Activated effector memory CD4-positive, alpha-beta T cell treated with Interleukin-2 at 50 U/mL for 16 hours (primary cell): Measurements from ENCODE around the gene CDK11B.
A peak's percentile ranks its signal among the peaks of the same experiment; 100 is the strongest.
"Not testable (repeated sequence)": the region's sequence is repeated elsewhere in the genome, so short reads cannot be mapped to it uniquely, and the experiment has no call there.

Experiments
- DNase-seq: peaks from one replicate; pipeline ENCODE4 v3.0.0-alpha.2; 2020

CDK11B gene

GRCh38 chr1:1680912-1681273 is 22.1 kb upstream of the CDK11B start:
- DNase-seq, result no peak

DNA sequence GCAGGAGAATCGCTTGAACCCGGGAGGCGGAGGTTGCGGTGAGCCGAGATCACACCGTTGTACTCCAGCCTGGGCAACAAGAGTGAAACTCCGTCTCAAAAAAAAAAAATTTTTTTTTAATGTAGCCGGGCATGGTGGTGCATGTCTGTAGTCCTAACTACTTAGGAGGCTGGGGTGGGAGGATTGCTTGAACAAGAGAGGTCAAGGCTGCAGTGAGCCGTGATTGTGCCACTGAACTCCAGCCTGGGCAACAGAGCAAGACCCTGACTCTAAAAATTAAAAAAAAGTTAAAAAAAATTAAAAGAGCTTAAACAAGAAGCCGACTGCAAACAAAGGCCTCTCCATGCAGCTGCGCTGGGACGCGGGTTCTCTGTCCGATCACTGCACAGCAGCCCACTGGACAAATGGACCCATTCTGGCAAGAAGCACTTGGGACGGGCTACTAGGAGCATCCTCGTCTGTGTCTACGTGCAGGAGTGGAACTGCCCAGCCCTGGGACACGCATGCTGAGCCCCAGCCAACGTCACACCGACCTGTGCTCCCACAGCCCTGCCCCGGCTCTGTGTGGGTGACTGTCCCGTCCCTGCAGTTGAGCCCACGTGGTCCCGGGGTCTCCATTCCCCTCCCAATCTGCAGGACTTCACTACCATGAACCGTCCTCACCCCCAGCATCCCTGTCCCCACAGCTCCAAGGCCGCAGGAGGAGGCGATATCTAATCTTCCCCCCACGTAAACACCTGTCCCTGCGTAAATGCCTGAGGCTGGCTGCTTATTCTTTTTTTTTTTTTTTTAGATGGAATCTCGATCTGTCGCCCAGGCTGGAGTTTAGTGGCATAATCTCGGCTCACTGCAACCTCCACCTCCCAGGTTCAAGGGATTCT is 21.5 kb upstream of the CDK11B start:
- no peak for DNase-seq

DNA sequence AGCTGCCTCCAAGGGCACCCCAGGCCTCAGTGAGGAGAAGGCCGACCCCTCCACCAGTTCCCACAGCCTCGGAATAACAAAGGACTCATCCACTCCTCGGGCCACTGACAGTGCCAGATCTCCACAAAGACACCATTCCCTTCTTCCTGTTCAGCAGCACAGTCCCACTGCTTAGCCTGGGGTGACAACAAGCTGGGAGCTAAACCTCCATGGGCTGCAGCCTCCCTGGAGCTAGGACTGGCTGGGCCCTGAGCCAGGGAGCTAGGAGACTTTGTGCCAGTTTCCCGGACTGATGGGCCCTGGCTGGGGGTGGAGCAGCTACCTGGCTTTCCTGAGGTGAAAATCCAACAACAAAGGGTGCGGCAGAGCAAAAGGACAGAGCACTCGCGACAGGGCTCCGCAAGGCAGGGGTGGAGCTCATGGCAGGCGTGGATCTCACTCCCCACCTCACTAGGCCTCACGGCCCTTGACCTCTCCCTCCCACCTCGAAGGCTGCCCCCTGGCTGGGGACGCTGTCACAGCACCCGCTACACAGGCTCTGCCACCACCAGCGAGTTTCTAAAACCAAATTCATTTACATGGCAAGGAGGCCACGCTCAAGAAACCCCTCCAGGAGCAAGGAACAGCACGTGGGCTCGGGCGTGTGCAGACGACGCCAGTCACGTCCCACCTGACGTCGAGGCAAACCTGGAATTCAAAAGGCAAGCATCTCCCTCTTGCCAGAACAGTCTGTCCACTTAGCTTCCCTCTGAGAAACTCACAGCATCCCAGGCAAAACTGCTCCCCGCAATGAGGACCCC is 20.0 kb upstream of the CDK11B start:
- no peak for DNase-seq

DNA sequence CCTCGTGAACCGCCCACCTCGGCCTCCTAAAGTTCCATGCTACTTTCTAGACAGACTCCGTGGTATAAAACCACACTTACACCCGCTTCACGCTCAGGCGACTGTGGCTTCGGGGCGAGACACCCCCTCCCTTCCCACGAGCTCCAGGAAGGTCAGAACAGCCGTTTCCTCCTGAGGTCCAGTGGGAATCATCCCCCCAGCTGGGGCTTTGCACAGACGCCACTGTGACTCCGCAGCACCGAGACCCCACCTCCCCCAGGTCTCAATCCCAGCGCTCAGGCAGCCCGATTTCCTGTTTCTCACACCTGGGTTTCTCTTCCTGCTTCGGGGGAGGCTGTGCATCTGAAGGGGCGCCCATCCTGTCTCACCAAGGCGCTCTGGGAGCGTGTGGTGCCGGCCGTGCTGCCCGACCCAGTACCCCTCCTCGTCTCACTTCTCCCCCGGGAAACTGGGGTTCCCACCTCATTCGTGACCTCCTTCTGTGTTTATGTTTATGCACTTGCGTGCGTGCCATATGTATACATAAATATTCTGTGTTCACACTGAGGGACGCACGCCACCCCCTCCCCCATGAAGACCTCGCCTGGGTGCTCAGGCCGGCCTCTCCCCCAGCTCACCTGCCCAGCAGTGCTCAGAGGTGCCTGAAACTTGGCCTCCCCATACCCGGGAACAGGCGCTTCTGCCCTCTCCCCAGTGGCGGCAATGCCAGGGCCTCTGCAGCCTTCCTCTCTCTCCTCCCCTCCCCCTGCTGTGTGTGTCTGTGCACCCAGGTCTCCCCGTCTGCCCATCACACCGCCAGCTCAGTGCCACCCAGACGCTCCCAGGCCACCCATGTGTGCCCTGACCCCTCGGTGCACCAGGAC is 19.1 kb upstream of the CDK11B start:
- DNase-seq, result peak; percentile 60

DNA sequence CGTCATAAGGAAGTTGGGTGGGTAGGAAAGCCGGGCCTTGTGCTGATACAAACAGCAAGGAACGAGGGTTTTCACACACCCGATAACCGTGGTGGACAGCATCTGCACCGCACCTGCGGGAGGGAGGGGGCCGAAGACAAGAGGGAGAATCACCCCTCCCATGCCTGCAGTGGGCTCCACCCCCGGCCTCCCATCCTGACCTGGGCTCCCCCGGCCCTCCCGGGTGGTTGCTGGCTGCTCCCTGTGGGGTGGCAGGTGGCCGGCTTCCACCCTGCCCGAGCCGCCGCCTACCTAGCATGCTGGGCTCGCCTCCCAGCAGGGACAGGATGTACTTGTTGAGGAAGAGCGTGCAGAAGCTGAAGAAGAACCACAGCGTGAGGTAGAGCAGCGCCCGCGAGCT is 17.3 kb upstream of the CDK11B start:
- not testable (repeated sequence) for DNase-seq

DNA sequence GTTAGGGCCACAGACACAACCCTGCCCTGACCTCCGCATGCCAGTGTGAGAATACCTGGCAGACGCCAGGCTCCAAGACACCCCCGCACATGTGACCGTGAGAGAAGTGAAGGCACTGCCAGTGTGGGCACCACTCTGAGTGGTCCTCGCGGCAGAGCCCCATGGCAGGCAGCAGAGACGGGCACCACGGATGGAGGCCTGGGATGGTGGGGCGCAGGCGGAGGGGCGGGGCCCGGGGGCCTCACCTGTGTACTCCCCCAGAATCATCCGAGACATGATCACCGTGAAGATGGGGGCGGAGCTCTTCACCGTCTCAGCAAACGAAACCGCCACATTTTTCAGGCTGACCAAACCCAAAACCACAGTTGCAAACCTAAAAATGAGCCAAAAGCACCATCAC is 16.4 kb upstream of the CDK11B start:
- DNase-seq, result not testable (repeated sequence)

- not testable (repeated sequence) for DNase-seq
Observed at GRCh38 chr1:1674806-1675205, 16.0 kb upstream of the CDK11B start.

GRCh38 chr1:1672181-1672965 is 13.6 kb upstream of the CDK11B start:
- DNase-seq, result no peak

GRCh38 chr1:1671365-1672119 is 12.7 kb upstream of the CDK11B start:
- DNase-seq, result no peak

- no peak for DNase-seq
Observed at GRCh38 chr1:1670866-1671265, 12.1 kb upstream of the CDK11B start.

DNA sequence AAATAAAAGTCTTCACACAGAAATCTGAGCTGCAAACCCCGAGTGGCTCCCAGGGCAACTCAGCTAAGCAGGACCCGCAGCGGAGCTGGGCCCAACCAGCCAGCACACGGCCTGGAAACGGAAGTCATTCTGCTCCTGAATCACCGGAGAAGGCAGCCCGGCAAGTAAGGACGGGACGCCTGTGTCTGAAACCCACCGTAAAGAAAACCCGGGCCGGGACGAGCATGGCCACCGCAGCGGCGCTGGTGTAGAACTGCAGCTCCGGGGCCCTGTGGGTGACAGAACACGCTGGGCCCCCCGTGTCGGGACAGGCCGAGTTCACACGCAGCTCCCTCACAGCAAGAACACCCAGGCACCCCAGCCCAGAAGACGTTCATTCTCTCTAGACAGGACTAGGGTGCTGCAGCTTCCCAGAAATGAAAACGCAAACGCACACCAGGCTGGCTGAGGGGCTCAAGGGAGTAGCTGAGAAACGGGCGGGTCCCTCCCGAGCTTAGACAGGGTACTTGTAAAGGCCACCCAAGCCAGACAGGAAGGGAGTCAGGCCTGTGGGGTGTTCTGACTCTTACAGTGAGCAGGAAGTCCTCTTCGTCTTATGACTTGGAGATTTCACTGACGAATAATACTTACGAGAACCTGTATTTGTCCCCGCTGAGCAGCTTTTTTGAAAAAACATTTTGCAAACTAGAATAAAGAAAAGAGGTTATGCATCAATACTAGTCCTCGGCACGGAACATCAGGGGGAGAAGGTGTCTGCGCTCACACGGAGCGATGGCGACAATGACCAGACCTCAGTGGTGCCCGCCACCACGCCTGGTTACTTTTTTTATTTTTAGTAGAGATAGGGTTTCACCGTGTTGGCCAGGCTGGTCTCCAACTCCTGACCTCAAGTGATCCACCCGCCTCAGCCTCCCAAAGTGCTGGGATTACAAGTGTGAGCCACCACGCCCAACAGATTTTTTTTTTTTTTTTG is 10.9 kb upstream of the CDK11B start:
- DNase-seq, result no peak

DNA sequence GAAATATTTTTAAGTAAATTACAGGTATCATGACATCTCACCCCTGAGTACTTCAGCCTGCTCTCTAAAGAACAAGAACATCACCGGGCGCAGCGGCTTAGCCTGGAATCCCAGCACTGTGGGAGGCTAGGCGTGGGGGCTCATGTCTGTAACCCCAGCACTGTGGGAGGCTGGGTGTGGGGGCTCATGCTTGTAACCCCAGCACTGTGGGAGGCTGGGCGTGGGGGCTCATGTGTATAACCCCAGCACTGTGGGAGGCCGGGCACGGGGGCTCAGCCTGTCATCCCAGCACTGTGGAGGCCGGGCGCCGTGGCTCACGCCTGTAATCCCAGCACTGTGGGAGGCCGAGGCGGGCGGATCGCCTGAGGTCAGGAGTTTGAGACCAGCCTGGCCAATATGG is 7.7 kb upstream of the CDK11B start:
- DNase-seq, result no peak

- no peak for DNase-seq
Observed at GRCh38 chr1:1665815-1666251, 7.0 kb upstream of the CDK11B start.

DNA sequence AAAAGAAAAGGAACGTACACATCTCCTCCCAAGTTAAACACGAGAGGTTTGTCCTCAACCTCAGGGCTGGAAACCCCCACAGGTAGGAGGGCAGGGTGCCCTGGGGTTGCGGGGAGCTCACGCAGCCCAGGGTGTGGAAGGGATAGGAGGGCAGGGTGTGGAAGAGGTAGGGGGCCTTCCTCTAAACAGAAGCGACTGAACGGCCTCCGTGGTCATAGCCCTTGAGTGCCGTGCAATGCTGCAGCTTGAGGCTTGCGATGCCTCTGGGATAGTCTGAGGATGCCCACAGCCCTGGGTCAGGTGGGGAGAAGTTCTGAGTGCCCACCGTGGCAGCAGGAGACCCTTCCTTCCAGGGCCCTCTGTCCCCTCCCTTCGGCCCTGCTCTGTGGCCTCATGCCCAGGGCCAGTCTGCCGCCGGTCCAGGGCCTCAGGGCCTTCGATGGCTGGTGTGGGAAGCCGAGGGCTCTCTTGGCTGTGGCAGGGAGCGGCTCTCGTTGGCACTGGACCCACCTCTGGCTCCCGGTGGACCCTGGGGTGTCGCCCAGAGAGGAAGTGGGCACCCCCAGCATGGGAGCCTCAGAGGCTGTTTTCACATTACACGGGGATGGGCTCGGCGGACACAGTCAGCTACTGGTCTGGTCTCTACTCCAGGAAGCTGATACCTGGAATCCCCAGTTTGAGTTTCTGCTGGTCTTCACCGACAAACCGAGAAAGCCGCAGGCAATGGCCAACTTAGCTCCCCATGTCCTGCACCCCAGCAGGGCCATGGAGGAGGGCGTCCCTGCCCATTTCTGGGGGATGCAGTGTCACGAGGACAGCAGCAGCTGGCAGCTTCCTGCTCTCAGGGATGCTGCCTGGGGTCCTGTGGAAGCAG is 6.4 kb upstream of the CDK11B start:
- DNase-seq, result no peak

DNA sequence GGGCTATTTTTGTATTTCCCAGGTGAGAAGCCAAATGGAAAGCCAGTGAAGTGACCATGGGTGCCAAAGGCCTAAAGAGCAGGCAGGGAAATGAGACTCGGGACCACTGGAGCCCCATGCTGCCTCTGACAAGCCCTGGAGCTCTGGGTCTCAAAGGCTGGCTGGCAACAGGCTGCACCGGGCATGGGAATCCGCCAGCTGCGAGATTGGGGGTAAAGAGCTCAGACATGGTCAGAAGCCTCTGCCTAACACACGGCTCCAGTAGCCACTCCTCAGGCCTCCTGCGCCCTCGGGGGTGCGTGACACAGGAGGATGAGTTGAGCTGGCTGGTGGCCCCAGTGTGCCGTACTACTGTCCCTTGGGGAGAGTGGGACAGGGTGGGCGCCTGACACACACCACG is 5.5 kb upstream of the CDK11B start:
- DNase-seq, result not testable (repeated sequence)

GRCh38 chr1:1662830-1663560 is 4.2 kb upstream of the CDK11B start:
- DNase-seq, result not testable (repeated sequence)

DNA sequence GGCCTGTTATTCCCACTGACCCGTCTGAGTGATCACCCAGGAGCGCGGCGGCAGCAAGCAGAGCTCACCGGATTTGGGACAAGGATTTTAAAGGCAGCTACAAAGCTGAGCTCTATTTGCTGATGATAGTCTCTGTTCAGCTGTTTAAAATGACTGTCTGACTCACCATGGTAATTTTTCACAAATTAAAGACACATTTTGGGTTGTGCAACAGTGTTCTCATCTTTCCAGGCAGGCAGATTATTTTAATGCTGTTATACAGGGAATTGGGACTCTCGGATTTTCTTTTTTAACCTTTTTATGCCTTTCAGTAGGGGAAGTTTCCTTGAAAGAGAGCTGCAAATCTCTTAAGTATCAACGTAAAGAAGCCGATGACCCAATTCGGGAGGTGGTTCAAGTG is 3.6 kb upstream of the CDK11B start:
- not testable (repeated sequence) for DNase-seq

- DNase-seq, result not testable (repeated sequence)
Observed at GRCh38 chr1:1648265-1648664, 10.5 kb downstream of the CDK11B start.
